WTC11 (cell line): ENCODE data around the gene AHNAK.

Experiments
- ESRRA ChIP-seq: sonication (generic); formaldehyde crosslinking; IDR thresholded peaks from 2 replicates; pipeline ENCODE4 v1.8.1; 2022; ENCODE audit warnings: mild to moderate bottlenecking, missing genetic modification reagents, borderline replicate concordance
- MYBL2 ChIP-seq: sonication (generic); formaldehyde crosslinking; IDR thresholded peaks from 2 replicates; pipeline ENCODE4 v1.8.1; 2023; ENCODE audit warnings: mild to moderate bottlenecking, moderate library complexity, missing genetic modification reagents
- NR3C1 ChIP-seq: sonication (generic); formaldehyde crosslinking; conservative IDR thresholded peaks from 2 replicates; pipeline ENCODE4 v1.8.1; 2023; ENCODE audit warnings: low read depth, mild to moderate bottlenecking, missing genetic modification reagents
- SP1 ChIP-seq: sonication (generic); formaldehyde crosslinking; conservative IDR thresholded peaks from 2 replicates; pipeline ENCODE4 v1.8.1; 2022; ENCODE audit warnings: missing genetic modification reagents
- ZBTB21 ChIP-seq: sonication (generic); formaldehyde crosslinking; IDR thresholded peaks from 2 replicates; pipeline ENCODE4 v1.8.1; 2023; ENCODE audit warnings: mild to moderate bottlenecking, missing genetic modification reagents, borderline replicate concordance
- TF ChIP-seq, protein P1 (sequence below): fragments of 200-600 bp; IDR thresholded peaks from 2 replicates; pipeline ENCODE4 v1.8.0; 2022; ENCODE audit warnings: antibody characterized with exemption
- TF ChIP-seq, protein P2 (sequence below): sonication (generic); formaldehyde crosslinking; IDR thresholded peaks from 2 replicates; pipeline ENCODE4 v1.8.1; 2023; ENCODE audit warnings: mild to moderate bottlenecking, missing genetic modification reagents
- TF ChIP-seq, protein P3 (sequence below): sonication (generic); formaldehyde crosslinking; conservative IDR thresholded peaks from 2 replicates; pipeline ENCODE4 v1.8.1; 2023; ENCODE audit warnings: mild to moderate bottlenecking, low read depth, missing genetic modification reagents, moderate library complexity

DNA sequence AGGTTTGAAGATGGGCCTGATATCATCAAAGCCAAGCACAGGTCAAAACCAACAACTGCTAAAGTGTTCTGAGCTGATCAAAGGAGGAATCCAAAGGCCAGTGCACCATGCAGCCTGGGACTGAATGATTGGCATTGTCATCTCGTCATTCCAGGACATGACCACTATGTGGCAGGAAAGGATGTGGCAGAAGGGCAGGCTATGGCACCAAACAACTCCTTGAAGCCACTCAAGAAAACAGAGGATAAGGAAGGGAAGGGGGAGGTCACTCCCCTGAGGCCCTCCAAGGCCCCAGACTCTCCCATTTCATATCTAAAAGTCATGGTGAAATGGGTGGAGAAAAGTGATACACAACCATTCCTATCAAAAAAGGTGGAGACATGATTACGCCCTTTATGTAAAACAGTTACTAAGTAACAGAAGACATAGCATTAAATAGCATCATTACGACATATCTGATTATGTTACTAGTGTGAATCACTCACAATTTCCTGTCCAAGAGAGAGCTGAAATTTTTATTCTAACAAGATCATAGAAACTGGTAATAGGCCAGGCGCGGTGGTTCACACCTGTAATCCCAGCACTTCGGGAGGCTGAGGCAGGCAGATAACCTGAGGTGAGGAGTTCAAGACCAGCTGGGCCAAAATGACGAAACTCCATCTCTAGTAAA is 49.3 kb downstream of the AHNAK start:
- TF ChIP-seq, protein P1, sequence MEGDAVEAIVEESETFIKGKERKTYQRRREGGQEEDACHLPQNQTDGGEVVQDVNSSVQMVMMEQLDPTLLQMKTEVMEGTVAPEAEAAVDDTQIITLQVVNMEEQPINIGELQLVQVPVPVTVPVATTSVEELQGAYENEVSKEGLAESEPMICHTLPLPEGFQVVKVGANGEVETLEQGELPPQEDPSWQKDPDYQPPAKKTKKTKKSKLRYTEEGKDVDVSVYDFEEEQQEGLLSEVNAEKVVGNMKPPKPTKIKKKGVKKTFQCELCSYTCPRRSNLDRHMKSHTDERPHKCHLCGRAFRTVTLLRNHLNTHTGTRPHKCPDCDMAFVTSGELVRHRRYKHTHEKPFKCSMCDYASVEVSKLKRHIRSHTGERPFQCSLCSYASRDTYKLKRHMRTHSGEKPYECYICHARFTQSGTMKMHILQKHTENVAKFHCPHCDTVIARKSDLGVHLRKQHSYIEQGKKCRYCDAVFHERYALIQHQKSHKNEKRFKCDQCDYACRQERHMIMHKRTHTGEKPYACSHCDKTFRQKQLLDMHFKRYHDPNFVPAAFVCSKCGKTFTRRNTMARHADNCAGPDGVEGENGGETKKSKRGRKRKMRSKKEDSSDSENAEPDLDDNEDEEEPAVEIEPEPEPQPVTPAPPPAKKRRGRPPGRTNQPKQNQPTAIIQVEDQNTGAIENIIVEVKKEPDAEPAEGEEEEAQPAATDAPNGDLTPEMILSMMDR, result no peak
- TF ChIP-seq, protein P2, sequence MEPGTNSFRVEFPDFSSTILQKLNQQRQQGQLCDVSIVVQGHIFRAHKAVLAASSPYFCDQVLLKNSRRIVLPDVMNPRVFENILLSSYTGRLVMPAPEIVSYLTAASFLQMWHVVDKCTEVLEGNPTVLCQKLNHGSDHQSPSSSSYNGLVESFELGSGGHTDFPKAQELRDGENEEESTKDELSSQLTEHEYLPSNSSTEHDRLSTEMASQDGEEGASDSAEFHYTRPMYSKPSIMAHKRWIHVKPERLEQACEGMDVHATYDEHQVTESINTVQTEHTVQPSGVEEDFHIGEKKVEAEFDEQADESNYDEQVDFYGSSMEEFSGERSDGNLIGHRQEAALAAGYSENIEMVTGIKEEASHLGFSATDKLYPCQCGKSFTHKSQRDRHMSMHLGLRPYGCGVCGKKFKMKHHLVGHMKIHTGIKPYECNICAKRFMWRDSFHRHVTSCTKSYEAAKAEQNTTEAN (CRISPR knock-in tag), result no peak
- TF ChIP-seq ESRRA (no peak), ZBTB21 (no peak), NR3C1 (CRISPR knock-in tag) (no peak), MYBL2 (CRISPR knock-in tag) (no peak), SP1 (CRISPR knock-in tag) (no peak)
- TF ChIP-seq, protein P3, sequence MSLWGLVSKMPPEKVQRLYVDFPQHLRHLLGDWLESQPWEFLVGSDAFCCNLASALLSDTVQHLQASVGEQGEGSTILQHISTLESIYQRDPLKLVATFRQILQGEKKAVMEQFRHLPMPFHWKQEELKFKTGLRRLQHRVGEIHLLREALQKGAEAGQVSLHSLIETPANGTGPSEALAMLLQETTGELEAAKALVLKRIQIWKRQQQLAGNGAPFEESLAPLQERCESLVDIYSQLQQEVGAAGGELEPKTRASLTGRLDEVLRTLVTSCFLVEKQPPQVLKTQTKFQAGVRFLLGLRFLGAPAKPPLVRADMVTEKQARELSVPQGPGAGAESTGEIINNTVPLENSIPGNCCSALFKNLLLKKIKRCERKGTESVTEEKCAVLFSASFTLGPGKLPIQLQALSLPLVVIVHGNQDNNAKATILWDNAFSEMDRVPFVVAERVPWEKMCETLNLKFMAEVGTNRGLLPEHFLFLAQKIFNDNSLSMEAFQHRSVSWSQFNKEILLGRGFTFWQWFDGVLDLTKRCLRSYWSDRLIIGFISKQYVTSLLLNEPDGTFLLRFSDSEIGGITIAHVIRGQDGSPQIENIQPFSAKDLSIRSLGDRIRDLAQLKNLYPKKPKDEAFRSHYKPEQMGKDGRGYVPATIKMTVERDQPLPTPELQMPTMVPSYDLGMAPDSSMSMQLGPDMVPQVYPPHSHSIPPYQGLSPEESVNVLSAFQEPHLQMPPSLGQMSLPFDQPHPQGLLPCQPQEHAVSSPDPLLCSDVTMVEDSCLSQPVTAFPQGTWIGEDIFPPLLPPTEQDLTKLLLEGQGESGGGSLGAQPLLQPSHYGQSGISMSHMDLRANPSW, result no peak
